SK-N-SH treated with all-trans-retinoic acid at 6 μM for 48 hours (cell line): ENCODE results near the gene C22orf42.

ENCODE experiments used
- ATAC-seq: fragments of 200-7000 bp; cut with Tn5 transposase; 3 replicates; pipeline ENCODE4 v1.9.1; 2020; ENCODE audit warnings: mild to moderate bottlenecking, moderate library complexity
- ARNTL ChIP-seq: fragments of 450-650 bp; formaldehyde crosslinking; IDR thresholded peaks from 2 replicates; pipeline ENCODE4 v1.5.0; 2020; ENCODE audit warnings: low read depth, mild to moderate bottlenecking, moderate library complexity, borderline replicate concordance
- BACH2 ChIP-seq: fragments of 250-450 bp; sonication (Bioruptor Pico); IDR thresholded peaks from 2 replicates; pipeline ENCODE4 v1.9.0; 2021; ENCODE audit warnings: mild to moderate bottlenecking, borderline replicate concordance
- CREB5 ChIP-seq: fragments of 250-450 bp; sonication (Bioruptor Pico); IDR thresholded peaks from 2 replicates; pipeline ENCODE4 v1.5.1; 2020; ENCODE audit warnings: low read depth, mild to moderate bottlenecking, moderate library complexity
- ESRRG ChIP-seq: fragments of 250-450 bp; sonication (Bioruptor Pico); IDR thresholded peaks from 2 replicates; pipeline ENCODE4 v1.6.1; 2021; ENCODE audit warnings: mild to moderate bottlenecking
- GLIS3 ChIP-seq: fragments of 250-450 bp; sonication (Bioruptor Pico); IDR thresholded peaks from 2 replicates; pipeline ENCODE4 v1.5.0; 2020; ENCODE audit warnings: mild to moderate bottlenecking, moderate library complexity
- ISL1 ChIP-seq: fragments of 250-450 bp; sonication (Bioruptor Pico); IDR thresholded peaks from 2 replicates; pipeline ENCODE4 v2.1.2; 2022; ENCODE audit warnings: mild to moderate bottlenecking, moderate library complexity
- OSR1 ChIP-seq: fragments of 250-450 bp; sonication (Bioruptor Pico); IDR thresholded peaks from 2 replicates; pipeline ENCODE4 v1.8.0; 2022; ENCODE audit warnings: moderate library complexity, mild to moderate bottlenecking, inconsistent platforms
- PATZ1 ChIP-seq: fragments of 250-450 bp; sonication (Bioruptor Pico); IDR thresholded peaks from 2 replicates; pipeline ENCODE4 v1.8.0; 2020; ENCODE audit warnings: mild to moderate bottlenecking, moderate library complexity, borderline replicate concordance
- POU6F1 ChIP-seq: fragments of 250-450 bp; sonication (Bioruptor Pico); IDR thresholded peaks from 2 replicates; pipeline ENCODE4 v1.8.0; 2021; ENCODE audit warnings: low read depth, mild to moderate bottlenecking, moderate library complexity, borderline replicate concordance
- RARB ChIP-seq: fragments of 250-450 bp; sonication (Bioruptor Pico); IDR thresholded peaks from 2 replicates; pipeline ENCODE4 v1.8.0; 2021; ENCODE audit warnings: mild to moderate bottlenecking, moderate library complexity
- SNAI2 ChIP-seq: fragments of 250-450 bp; sonication (Bioruptor Pico); IDR thresholded peaks from 2 replicates; pipeline ENCODE4 v1.5.0; 2020; ENCODE audit warnings: mild to moderate bottlenecking, moderate library complexity
- TOX ChIP-seq: fragments of 250-450 bp; sonication (Bioruptor Pico); IDR thresholded peaks from 2 replicates; pipeline ENCODE4 v1.8.0; 2021; ENCODE audit warnings: mild to moderate bottlenecking, moderate library complexity, borderline replicate concordance
- TSHZ2 ChIP-seq: fragments of 250-450 bp; sonication (Bioruptor Pico); IDR thresholded peaks from 2 replicates; pipeline ENCODE4 v1.5.0; 2020; ENCODE audit warnings: mild to moderate bottlenecking, moderate library complexity
- ZC3H10 ChIP-seq: fragments of 250-450 bp; sonication (Bioruptor Pico); IDR thresholded peaks from 2 replicates; pipeline ENCODE4 v1.5.1; 2021; ENCODE audit warnings: mild to moderate bottlenecking, moderate library complexity
- ZFP3 ChIP-seq: fragments of 250-450 bp; sonication (Bioruptor Pico); IDR thresholded peaks from 2 replicates; pipeline ENCODE4 v1.5.0; 2020; ENCODE audit warnings: mild to moderate bottlenecking, moderate library complexity
- ZFP30 ChIP-seq: fragments of 450-650 bp; formaldehyde crosslinking; IDR thresholded peaks from 2 replicates; pipeline ENCODE4 v1.5.0; 2022; ENCODE audit warnings: mild to moderate bottlenecking, moderate library complexity
- ZNF565 ChIP-seq: fragments of 450-650 bp; formaldehyde crosslinking; conservative IDR thresholded peaks from 2 replicates; pipeline ENCODE4 v1.5.0; 2020; ENCODE audit warnings: low read depth, mild to moderate bottlenecking, moderate library complexity
- ZNF70 ChIP-seq: fragments of 450-650 bp; formaldehyde crosslinking; IDR thresholded peaks from 2 replicates; pipeline ENCODE4 v1.5.0; 2020; ENCODE audit warnings: mild to moderate bottlenecking, moderate library complexity
- ZNF8 ChIP-seq: fragments of 450-650 bp; formaldehyde crosslinking; IDR thresholded peaks from 2 replicates; pipeline ENCODE4 v1.5.0; 2020; ENCODE audit warnings: mild to moderate bottlenecking, moderate library complexity

The C22orf42 gene

GRCh38 chr22:32204040-32204855 lies 45.1 kb upstream of the C22orf42 start:
- ATAC-seq, result peak; percentile 29
- TF ChIP-seq TOX (CRISPR knock-in tag) (no peak), OSR1 (CRISPR knock-in tag) (no peak), GLIS3 (no peak), ZFP30 (CRISPR knock-in tag) (no peak), ZFP3 (CRISPR knock-in tag) (no peak), POU6F1 (no peak), ESRRG (CRISPR knock-in tag) (no peak), CREB5 (CRISPR knock-in tag) (no peak), TSHZ2 (CRISPR knock-in tag) (no peak), ARNTL (CRISPR knock-in tag) (no peak), ZC3H10 (no peak), PATZ1 (no peak)

- ATAC-seq, result peak; percentile 9; the same call in 1 of the 3 replicates
- TF ChIP-seq ARNTL (CRISPR knock-in tag) (no peak), ESRRG (CRISPR knock-in tag) (no peak), TSHZ2 (CRISPR knock-in tag) (no peak), ZNF70 (CRISPR knock-in tag) (no peak), PATZ1 (no peak), ZC3H10 (no peak), ISL1 (CRISPR knock-in tag) (no peak), SNAI2 (no peak), ZNF565 (CRISPR knock-in tag) (no peak), ZNF8 (no peak), RARB (CRISPR knock-in tag) (no peak), BACH2 (CRISPR knock-in tag) (no peak), GLIS3 (no peak)
- TF ChIP-seq, all 23 proteins: peak for 0
These were observed 44.3 kb upstream of the C22orf42 start for GRCh38 chr22:32203181-32204039.
